HCT116 (cell line): ENCODE measurements around the gene ARNT2. TPM values are rescaled to one million over a fixed set of nuclear protein-coding genes. Genes with fewer than 3 reads are reported as not detected.

Source experiments
- ATAC-seq: fragments of 200-7000 bp; cut with Tn5 transposase; 2 replicates; pipeline ENCODE4 v1.9.1; 2020; ENCODE audit warnings: mild to moderate bottlenecking, moderate library complexity
- BruUV-seq: library from RNA; stranded (reverse); fragments of 400-500 nt; replicated peaks from 2 replicates; lab custom pipeline; 2021; lab: Mats Ljungman, UMichigan
- CTCF ChIA-PET: fragments of 300-600 bp; sonication (Branson Sonifier 250); formaldehyde crosslinking; loops from one replicate; lab custom pipeline; 2021; ENCODE audit warnings: antibody characterized with exemption; lab: Charles Lee
- POLR2A ChIA-PET: fragments of 300-600, 350-600 bp; sonication (Branson Sonifier 250); formaldehyde crosslinking; loops from one replicate; lab custom pipeline; 2021; ENCODE audit warnings: antibody characterized with exemption; lab: Charles Lee
- RAD21 ChIA-PET, 2 experiments: fragments of 300-600 bp; sonication (Branson Sonifier 250); formaldehyde crosslinking; loops; one replicate each; lab custom pipeline; 2023; ENCODE audit warnings: low total read pairs in 2 of 2; ENCODE audit not compliant: uncharacterized antibody in 2 of 2, unreplicated experiment in 2 of 2, low non-redundant PET in 1 of 2; lab: Charles Lee
- DNase-seq: peaks from one replicate; pipeline ENCODE4 v3.0.0-alpha.2; 2010; ENCODE audit warnings: low read depth, low spot score
- H2AFZ ChIP-seq: fragments of 200-600 bp; shearing (Covaris generic), sonication (generic); 2 replicates; pipeline ENCODE4 v1.6.1; 2017; ENCODE audit warnings: low read depth, mixed run types, mixed read lengths, antibody characterized with exemption, low read length; ENCODE audit not compliant: poor library complexity, severe bottlenecking
- H3K27ac ChIP-seq: 2 replicates; pipeline ENCODE4 v1.5.1; 2012; ENCODE audit warnings: low read depth, low read length
- H3K27me3 ChIP-seq: fragments of 200-600 bp; sonication (generic); 2 replicates; pipeline ENCODE4 v1.6.1; 2016; ENCODE audit warnings: mixed run types, low read length, mixed read lengths; ENCODE audit not compliant: insufficient read depth
- H3K36me3 ChIP-seq, 2 experiments: fragments of 200-500 bp in 1 of 2; fragments of 200-600 bp in 1 of 2; sonication (Bioruptor generic) in 1 of 2; sonication (generic) in 1 of 2; 2 replicates each; pipeline versions ENCODE4 v1.5.1 to v1.6.1; 2014 to 2016; ENCODE audit warnings: low read length in 2 of 2, inconsistent platforms in 1 of 2, mixed read lengths in 1 of 2, mixed run types in 1 of 2; ENCODE audit not compliant: insufficient read depth in 2 of 2, control insufficient read depth in 1 of 2
- H3K4me1 ChIP-seq, 2 experiments: fragments of 200-600 bp in 1 of 2; sonication (generic) in 1 of 2; 2 replicates each; pipeline versions ENCODE4 v1.5.1 to v1.6.1; 2012 to 2017; ENCODE audit warnings: low read length in 2 of 2, inconsistent platforms in 1 of 2, mild to moderate bottlenecking in 1 of 2, mixed read lengths in 1 of 2, mixed run types in 1 of 2, moderate library complexity in 1 of 2; ENCODE audit not compliant: insufficient read depth in 2 of 2, control insufficient read depth in 1 of 2
- H3K4me2 ChIP-seq: fragments of 200-600 bp; sonication (generic); 2 replicates; pipeline ENCODE4 v1.6.1; 2017; ENCODE audit warnings: mixed run types, low read length, mixed read lengths
- H3K4me3 ChIP-seq, 2 experiments: fragments of 200-600 bp in 1 of 2; sonication (generic) in 1 of 2; replicated peaks in 1 of 2; 2 replicates each; pipeline ENCODE4 v1.5.1; 2011 to 2016; ENCODE audit warnings: low read length in 2 of 2, control low read depth in 1 of 2, low read depth in 1 of 2, mild to moderate bottlenecking in 1 of 2, mixed read lengths in 1 of 2, mixed run types in 1 of 2
- H3K79me2 ChIP-seq: fragments of 200-600 bp; sonication (generic); 2 replicates; pipeline ENCODE4 v1.6.1; 2017; ENCODE audit warnings: mild to moderate bottlenecking, mixed run types, low read length, moderate library complexity, mixed read lengths; ENCODE audit not compliant: insufficient read depth
- H3K9ac ChIP-seq: fragments of 200-600 bp; sonication (generic); 2 replicates; pipeline ENCODE4 v1.6.1; 2016; ENCODE audit warnings: low read length, mixed read lengths
- H3K9me2 ChIP-seq: fragments of 200-600 bp; sonication (generic), shearing (Covaris generic); 2 replicates; pipeline ENCODE4 v1.6.1; 2017; ENCODE audit warnings: mixed run types, mild to moderate bottlenecking, moderate library complexity; ENCODE audit not compliant: insufficient read depth
- H3K9me3 ChIP-seq, 2 experiments: fragments of 200-500 bp in 1 of 2; fragments of 200-600 bp in 1 of 2; sonication (Bioruptor generic) in 1 of 2; sonication (generic) in 1 of 2; 2 replicates each; pipeline ENCODE4 v1.6.1; 2014 to 2017; ENCODE audit warnings: low read length in 2 of 2, mixed read lengths in 2 of 2, inconsistent platforms in 1 of 2, low read depth in 1 of 2, mild to moderate bottlenecking in 1 of 2, mixed run types in 1 of 2, moderate library complexity in 1 of 2; ENCODE audit not compliant: control insufficient read depth in 1 of 2, insufficient read depth in 1 of 2
- H4K20me1 ChIP-seq: fragments of 200-600 bp; sonication (generic), shearing (Covaris generic); 2 replicates; pipeline ENCODE4 v1.6.1; 2017; ENCODE audit warnings: mixed run types, mild to moderate bottlenecking, moderate library complexity; ENCODE audit not compliant: insufficient read depth
- ATF3 ChIP-seq: IDR thresholded peaks from 2 replicates; pipeline ENCODE4 v1.6.1; 2012
- ELF1 ChIP-seq: IDR thresholded peaks from 2 replicates; pipeline ENCODE4 v1.6.1; 2012; ENCODE audit warnings: low read depth, borderline replicate concordance
- EZH2 ChIP-seq: fragments of 200-600 bp; sonication (generic); IDR thresholded peaks from 2 replicates; pipeline ENCODE4 v1.6.1; 2017; ENCODE audit warnings: antibody characterized with exemption, mixed run types
- EZH2phosphoT487 ChIP-seq: fragments of 200-600 bp; IDR thresholded peaks from 2 replicates; pipeline ENCODE4 v1.6.1; 2018; ENCODE audit warnings: antibody characterized with exemption, borderline replicate concordance
- FOSL1 ChIP-seq: IDR thresholded peaks from 2 replicates; pipeline ENCODE4 v1.6.1; 2012; ENCODE audit warnings: low read depth
- POLR2AphosphoS5 ChIP-seq: IDR thresholded peaks from 2 replicates; pipeline ENCODE4 v1.6.1; 2011; ENCODE audit warnings: mild to moderate bottlenecking, low read depth, low read length, moderate library complexity
- RAD21 ChIP-seq: IDR thresholded peaks from 2 replicates; pipeline ENCODE4 v1.6.1; 2012; ENCODE audit warnings: low read depth, mild to moderate bottlenecking
- SIN3A ChIP-seq: IDR thresholded peaks from 2 replicates; pipeline ENCODE4 v1.6.1; 2012; ENCODE audit warnings: low read depth
- SP1 ChIP-seq: IDR thresholded peaks from 2 replicates; pipeline ENCODE4 v1.6.1; 2012; ENCODE audit warnings: low read depth
- TCF7L2 ChIP-seq: IDR thresholded peaks from 2 replicates; pipeline ENCODE4 v1.7.0; 2011; ENCODE audit warnings: borderline replicate concordance, inconsistent platforms; ENCODE audit not compliant: insufficient read depth, insufficient read length; ENCODE audit errors: extremely low read depth
- YY1 ChIP-seq: IDR thresholded peaks from 2 replicates; pipeline ENCODE4 v1.6.1; 2011; ENCODE audit warnings: low read length, low read depth, moderate library complexity, mild to moderate bottlenecking; ENCODE audit not compliant: insufficient replicate concordance; ENCODE audit errors: extremely low read depth
- ZBTB33 ChIP-seq: IDR thresholded peaks from 2 replicates; pipeline ENCODE4 v1.6.1; 2011; ENCODE audit warnings: mild to moderate bottlenecking, low read length, moderate library complexity; ENCODE audit not compliant: insufficient replicate concordance; ENCODE audit errors: extremely low read depth
- ZNF274 ChIP-seq: fragments of 200-500 bp; sonication (Bioruptor generic); IDR thresholded peaks from 2 replicates; pipeline ENCODE4 v1.6.1; 2014; ENCODE audit warnings: mild to moderate bottlenecking, low read depth, low read length, inconsistent platforms
- intact Hi-C: fragments of 100-400 bp; cut with micrococcal nuclease; formaldehyde crosslinking; loops from 2 replicates; pipeline ENCODE4 v1.10.0; 2022
- total RNA-seq: library from RNA; stranded (reverse); gene quantifications from one replicate; pipeline ENCODE4 v1.2.1, GENCODE V29; 2021; ENCODE audit not compliant: unreplicated experiment

The ARNT2 gene
- total RNA-seq, 1 experiment from 2014 or later: 3.0 TPM

- intact Hi-C loops: no loop called here
- no peak overlapping the region for H2AFZ ChIP-seq
- no peak for TF ChIP-seq RAD21
- no peak for TF ChIP-seq YY1
- TF ChIP-seq ZBTB33: no peak
- no peak for TF ChIP-seq SIN3A
- TF ChIP-seq ATF3: no peak
- no peak for TF ChIP-seq EZH2phosphoT487
- no peak for TF ChIP-seq EZH2
- TF ChIP-seq SP1: no peak
- TF ChIP-seq ZNF274: no peak
- TF ChIP-seq ELF1: no peak
- no peak for TF ChIP-seq FOSL1
- TF ChIP-seq TCF7L2: no peak
- no peak for TF ChIP-seq POLR2AphosphoS5
- TF ChIP-seq, all 23 proteins: peak for 0
- ChIA-PET CTCF (no interaction called here), POLR2A (no interaction called here), RAD21 (no interaction called here)
- no TSS peak for BruUV-seq
- Histone ChIP-seq H3K27me3 (peaks cover 9% of the 10 kb centered on the region; the same call in 1 of the 2 replicates), H4K20me1 (no peaks in the 10 kb centered on the region), H3K9ac (no peak overlapping the region), H3K9me2 (no peaks in the 10 kb centered on the region), H3K4me3 (no peak overlapping the region), H3K27ac (no peak overlapping the region), H3K36me3 (no peaks in the 10 kb centered on the region), H3K4me2 (no peak overlapping the region), H3K4me1 (no peaks in the 10 kb centered on the region; a peak in 1 of 4 replicates), H3K79me2 (no peaks in the 10 kb centered on the region), H3K9me3 (no peaks in the 10 kb centered on the region)
- ATAC-seq (no peak), DNase-seq (no peak)
Measured at GRCh38 chr15:80399508-80399907, 4.7 kb upstream of the ARNT2 start.
